HEK293 (cell line): ENCODE measurements around the gene FOXS1.

Experiments used
- ATF2 ChIP-seq: fragments of 450-650 bp; formaldehyde crosslinking; IDR thresholded peaks from 2 replicates; pipeline ENCODE4 v1.5.1; 2016; ENCODE audit warnings: missing biosample characterization, missing genetic modification characterization, low read depth
- EGR2 ChIP-seq: fragments of 450-650 bp; formaldehyde crosslinking; IDR thresholded peaks from 2 replicates; pipeline ENCODE4 v1.5.1; 2016; ENCODE audit warnings: low read depth, missing biosample characterization, missing genetic modification characterization
- ELK4 ChIP-seq: IDR thresholded peaks from 2 replicates; pipeline ENCODE4 v1.6.1; 2011; ENCODE audit warnings: mild to moderate bottlenecking, low read depth, low read length, borderline replicate concordance
- KLF8 ChIP-seq: fragments of 450-650 bp; formaldehyde crosslinking; IDR thresholded peaks from 2 replicates; pipeline ENCODE4 v1.5.1; 2016; ENCODE audit warnings: missing biosample characterization, missing genetic modification characterization
- KLF9 ChIP-seq: fragments of 450-650 bp; formaldehyde crosslinking; IDR thresholded peaks from 2 replicates; pipeline ENCODE4 v1.5.1; 2016; ENCODE audit warnings: missing biosample characterization, missing genetic modification characterization, low read depth
- MYNN ChIP-seq: fragments of 450-650 bp; formaldehyde crosslinking; IDR thresholded peaks from 2 replicates; pipeline ENCODE4 v1.5.1; 2016; ENCODE audit warnings: missing biosample characterization, missing genetic modification characterization, borderline replicate concordance
- SCRT1 ChIP-seq: fragments of 450-650 bp; formaldehyde crosslinking; IDR thresholded peaks from 2 replicates; pipeline ENCODE4 v1.5.1; 2016; ENCODE audit warnings: missing biosample characterization, missing genetic modification characterization, borderline replicate concordance
- SP2 ChIP-seq: fragments of 450-650 bp; formaldehyde crosslinking; IDR thresholded peaks from 2 replicates; pipeline ENCODE4 v1.5.1; 2016; ENCODE audit warnings: missing biosample characterization, missing genetic modification characterization
- SP7 ChIP-seq: fragments of 450-650 bp; formaldehyde crosslinking; IDR thresholded peaks from 2 replicates; pipeline ENCODE4 v1.5.1; 2016; ENCODE audit warnings: missing biosample characterization, missing genetic modification characterization
- ZBTB17 ChIP-seq: fragments of 450-650 bp; formaldehyde crosslinking; IDR thresholded peaks from 2 replicates; pipeline ENCODE4 v1.5.1; 2016; ENCODE audit warnings: missing biosample characterization, missing genetic modification characterization
- ZBTB20 ChIP-seq: fragments of 450-650 bp; formaldehyde crosslinking; IDR thresholded peaks from 2 replicates; pipeline ENCODE4 v1.5.1; 2016; ENCODE audit warnings: missing biosample characterization, missing genetic modification characterization
- ZBTB26 ChIP-seq: fragments of 450-650 bp; formaldehyde crosslinking; optimal IDR thresholded peaks from 2 replicates; pipeline ENCODE3; 2016; ENCODE audit warnings: missing biosample characterization, mild to moderate bottlenecking, missing genetic modification characterization
- ZIC2 ChIP-seq: fragments of 450-650 bp; formaldehyde crosslinking; IDR thresholded peaks from 2 replicates; pipeline ENCODE4 v1.5.1; 2016; ENCODE audit warnings: missing biosample characterization, missing genetic modification characterization
- ZNF10 ChIP-seq: fragments of 450-650 bp; formaldehyde crosslinking; IDR thresholded peaks from 2 replicates; pipeline ENCODE4 v1.5.1; 2017; ENCODE audit warnings: missing biosample characterization, missing genetic modification characterization
- ZNF221 ChIP-seq: fragments of 450-650 bp; formaldehyde crosslinking; IDR thresholded peaks from 2 replicates; pipeline ENCODE4 v1.5.1; 2017; ENCODE audit warnings: missing biosample characterization, missing genetic modification characterization, borderline replicate concordance
- ZNF239 ChIP-seq: fragments of 450-650 bp; formaldehyde crosslinking; IDR thresholded peaks from 2 replicates; pipeline ENCODE4 v1.5.1; 2016; ENCODE audit warnings: missing biosample characterization, missing genetic modification characterization
- ZNF311 ChIP-seq: fragments of 450-650 bp; formaldehyde crosslinking; IDR thresholded peaks from 2 replicates; pipeline ENCODE4 v1.5.1; 2017; ENCODE audit warnings: missing biosample characterization, missing genetic modification characterization, borderline replicate concordance
- ZNF341 ChIP-seq: fragments of 450-650 bp; formaldehyde crosslinking; IDR thresholded peaks from 2 replicates; pipeline ENCODE4; 2016; ENCODE audit warnings: low read depth, missing biosample characterization, missing genetic modification characterization
- ZNF350 ChIP-seq: fragments of 450-650 bp; formaldehyde crosslinking; IDR thresholded peaks from 2 replicates; pipeline ENCODE4 v1.5.0; 2017; ENCODE audit warnings: missing biosample characterization, mild to moderate bottlenecking, missing genetic modification characterization
- ZNF391 ChIP-seq: fragments of 450-650 bp; formaldehyde crosslinking; IDR thresholded peaks from 2 replicates; pipeline ENCODE4 v1.5.1; 2016; ENCODE audit warnings: low read depth, missing biosample characterization, missing genetic modification characterization, borderline replicate concordance
- ZNF404 ChIP-seq: fragments of 450-650 bp; formaldehyde crosslinking; IDR thresholded peaks from 2 replicates; pipeline ENCODE4 v1.5.1; 2017; ENCODE audit warnings: missing biosample characterization, missing genetic modification characterization
- ZNF423 ChIP-seq: fragments of 450-650 bp; formaldehyde crosslinking; IDR thresholded peaks from 2 replicates; pipeline ENCODE4 v1.5.1; 2016; ENCODE audit warnings: missing biosample characterization, missing genetic modification characterization
- ZNF426 ChIP-seq: fragments of 450-650 bp; formaldehyde crosslinking; IDR thresholded peaks from 2 replicates; pipeline ENCODE4 v1.5.1; 2017; ENCODE audit warnings: missing biosample characterization, missing genetic modification characterization, mild to moderate bottlenecking, inconsistent platforms, moderate library complexity
- ZNF449 ChIP-seq: fragments of 450-650 bp; formaldehyde crosslinking; IDR thresholded peaks from 2 replicates; pipeline ENCODE4 v1.5.1; 2017; ENCODE audit warnings: missing biosample characterization, mild to moderate bottlenecking, missing genetic modification characterization, moderate library complexity
- ZNF521 ChIP-seq: fragments of 450-650 bp; formaldehyde crosslinking; IDR thresholded peaks from 2 replicates; pipeline ENCODE4 v1.5.1; 2017; ENCODE audit warnings: missing biosample characterization, mild to moderate bottlenecking, missing genetic modification characterization
- ZNF555 ChIP-seq: fragments of 450-650 bp; formaldehyde crosslinking; conservative IDR thresholded peaks from 2 replicates; pipeline ENCODE4 v1.5.1; 2017; ENCODE audit warnings: missing biosample characterization, mild to moderate bottlenecking, missing genetic modification characterization, inconsistent platforms
- ZNF560 ChIP-seq: fragments of 450-650 bp; formaldehyde crosslinking; IDR thresholded peaks from 2 replicates; pipeline ENCODE4 v1.5.1; 2017; ENCODE audit warnings: missing biosample characterization, missing genetic modification characterization, borderline replicate concordance
- ZNF585B ChIP-seq: fragments of 450-650 bp; formaldehyde crosslinking; IDR thresholded peaks from 2 replicates; pipeline ENCODE4 v1.5.1; 2016; ENCODE audit warnings: missing biosample characterization, missing genetic modification characterization
- ZNF600 ChIP-seq: fragments of 450-650 bp; formaldehyde crosslinking; IDR thresholded peaks from 2 replicates; pipeline ENCODE4 v1.5.1; 2016; ENCODE audit warnings: missing biosample characterization, missing genetic modification characterization
- ZNF629 ChIP-seq: fragments of 450-650 bp; formaldehyde crosslinking; IDR thresholded peaks from 2 replicates; pipeline ENCODE4 v1.5.1; 2017; ENCODE audit warnings: missing biosample characterization, missing genetic modification characterization
- ZNF692 ChIP-seq: fragments of 450-650 bp; formaldehyde crosslinking; IDR thresholded peaks from 2 replicates; pipeline ENCODE4 v1.5.1; 2016; ENCODE audit warnings: missing biosample characterization, missing genetic modification characterization
- ZNF704 ChIP-seq: fragments of 450-650 bp; formaldehyde crosslinking; IDR thresholded peaks from 2 replicates; pipeline ENCODE4 v1.5.1; 2016; ENCODE audit warnings: missing biosample characterization, missing genetic modification characterization

Gene FOXS1

GRCh38 chr20:31861385-31862156 lies 16.2 kb upstream of the FOXS1 start (continued):
- TF ChIP-seq ZNF10 (tag by site-specific recombination) (no peak), ZNF449 (no peak), KLF9 (tag by site-specific recombination) (peak; percentile 89), ZIC2 (tag by site-specific recombination) (peak; percentile 95), ZNF600 (no peak), ZNF426 (no peak), ZNF704 (tag by site-specific recombination) (no peak), ELK4 (no peak), ZNF423 (tag by site-specific recombination) (no peak), MYNN (tag by site-specific recombination) (no peak), ZNF560 (tag by site-specific recombination) (no peak), ZNF585B (tag by site-specific recombination) (no peak), ZNF555 (tag by site-specific recombination) (no peak), SP7 (tag by site-specific recombination) (peak; percentile 51; the same call in 1 of the 2 replicates), SP2 (tag by site-specific recombination) (peak; percentile 61), ZNF341 (peak; percentile 63; the same call in 1 of the 2 replicates), ZBTB17 (tag by site-specific recombination) (peak; percentile 54; the same call in 1 of the 2 replicates), ZNF350 (tag by site-specific recombination) (no peak), ZNF629 (tag by site-specific recombination) (no peak), KLF8 (tag by site-specific recombination) (peak; percentile 61; the same call in 1 of the 2 replicates), ZNF692 (tag by site-specific recombination) (peak; percentile 52; the same call in 1 of the 2 replicates), SCRT1 (tag by site-specific recombination) (no peak), ZNF391 (tag by site-specific recombination) (no peak), ZNF404 (tag by site-specific recombination) (no peak), ATF2 (tag by site-specific recombination) (no peak), ZNF239 (no peak), ZNF221 (tag by site-specific recombination) (no peak), ZBTB20 (no peak), ZBTB26 (tag by site-specific recombination) (peak; percentile 79), EGR2 (tag by site-specific recombination) (no peak), ZNF521 (tag by site-specific recombination) (no peak), ZNF311 (tag by site-specific recombination) (no peak)
